B cell (primary cell): ENCODE data around the gene ACTR2. TPM values are rescaled to one million over a fixed set of nuclear protein-coding genes. Genes with fewer than 3 reads are reported as not detected.

Experiments
- ATAC-seq: fragments of 200-7000 bp; cut with Tn5 transposase; one replicate; pipeline ENCODE4 v1.10.0; 2021; ENCODE audit warnings: low read depth, mild to moderate bottlenecking, moderate number of reproducible peaks, moderate library complexity
- CTCF ChIA-PET: fragments of 350-600 bp; sonication (Branson Sonifier 250); formaldehyde crosslinking; loops from one replicate; lab custom pipeline; 2021; ENCODE audit warnings: antibody characterized with exemption, inconsistent platforms; lab: Charles Lee
- POLR2A ChIA-PET: fragments of 350-600 bp; sonication (Branson Sonifier 250); formaldehyde crosslinking; loops from one replicate; lab custom pipeline; 2021; ENCODE audit warnings: antibody characterized with exemption; lab: Charles Lee
- DNase-seq: peaks from one replicate; pipeline ENCODE4 v3.0.0; 2013
- H2AFZ ChIP-seq: 2 replicates; pipeline ENCODE4 v1.6.1; 2012; ENCODE audit warnings: mild to moderate bottlenecking, low read depth, low read length; ENCODE audit not compliant: insufficient read depth, poor library complexity, severe bottlenecking
- H3K27ac ChIP-seq, 2 donors: 1 replicate in 1 of 2; 2 replicates in 1 of 2; pipeline ENCODE4 v1.5.1; 2012 to 2013; ENCODE audit warnings: low read length in 2 of 2, mild to moderate bottlenecking in 2 of 2, moderate library complexity in 1 of 2
- H3K27me3 ChIP-seq, 4 experiments: fragments of 200-600 bp in 1 of 4; sonication (generic) in 1 of 4; replicated peaks in 1 of 4; 1 replicate in 2 of 4; 2 replicates in 2 of 4; pipeline versions ENCODE4 v1.6.1 to v1.7.0; 2013 to 2016; ENCODE audit warnings: low read length in 3 of 4, mild to moderate bottlenecking in 2 of 4, mixed read lengths in 1 of 4, moderate library complexity in 1 of 4; ENCODE audit not compliant: insufficient read depth in 4 of 4, control insufficient read depth in 3 of 4; ENCODE audit errors: control extremely low read depth in 1 of 4
- H3K36me3 ChIP-seq, 2 experiments: replicated peaks in 1 of 2; 1 replicate in 1 of 2; 2 replicates in 1 of 2; pipeline versions ENCODE4 v1.6.1 to v1.7.1; 2013; ENCODE audit warnings: low read length in 1 of 2; ENCODE audit not compliant: insufficient read depth in 2 of 2, control insufficient read depth in 1 of 2; ENCODE audit errors: control extremely low read depth in 1 of 2, extremely low read depth in 1 of 2
- H3K4me1 ChIP-seq, 2 donors: fragments of 200-600 bp in 1 of 2; sonication (generic) in 1 of 2; 1 replicate in 1 of 2; 2 replicates in 1 of 2; pipeline versions ENCODE4 v1.5.1 to v1.6.1; 2013 to 2017; ENCODE audit warnings: low read length in 2 of 2; ENCODE audit not compliant: control insufficient read depth in 2 of 2, insufficient read depth in 2 of 2
- H3K4me2 ChIP-seq: replicated peaks from 2 replicates; pipeline ENCODE3; 2012; ENCODE audit warnings: mild to moderate bottlenecking, low read depth, low read length; ENCODE audit not compliant: poor library complexity, severe bottlenecking
- H3K4me3 ChIP-seq, 5 experiments: fragments of 200-600 bp in 1 of 5; sonication (generic) in 1 of 5; 1 replicate in 3 of 5; 2 replicates in 2 of 5; pipeline versions ENCODE4 v1.5.1 to v1.7.0; 2011 to 2016; ENCODE audit warnings: low read length in 4 of 5, mild to moderate bottlenecking in 4 of 5, low read depth in 2 of 5, control low read depth in 1 of 5, moderate library complexity in 1 of 5; ENCODE audit not compliant: insufficient read depth in 1 of 5; ENCODE audit errors: control extremely low read depth in 1 of 5, extremely low read depth in 1 of 5
- H3K79me2 ChIP-seq: fragments of 200-600 bp; sonication (generic); one replicate; pipeline ENCODE4 v1.6.0; 2016; ENCODE audit warnings: low read length; ENCODE audit not compliant: control insufficient read depth, insufficient read depth
- H3K9ac ChIP-seq: fragments of 200-600 bp; sonication (generic); 2 replicates; pipeline ENCODE4 v1.6.1; 2017; ENCODE audit warnings: mild to moderate bottlenecking, low read length, moderate library complexity
- H3K9me3 ChIP-seq, 3 donors: one replicate each; pipeline versions ENCODE4 v1.6.1 to v1.7.1; 2013; ENCODE audit warnings: low read length in 2 of 3; ENCODE audit not compliant: control insufficient read depth in 2 of 3, insufficient read depth in 1 of 3; ENCODE audit errors: control extremely low read depth in 1 of 3
- H4K20me1 ChIP-seq: 2 replicates; pipeline ENCODE4 v1.6.0; 2012; ENCODE audit warnings: mild to moderate bottlenecking, low read length; ENCODE audit not compliant: insufficient read depth, control insufficient read depth, poor library complexity, severe bottlenecking
- H3K27ac Mint-ChIP-seq: one replicate; pipeline ENCODE4 v1.8.0; 2021; ENCODE audit warnings: mixed read lengths
- H3K27me3 Mint-ChIP-seq: one replicate; pipeline ENCODE4 v1.8.0; 2021; ENCODE audit warnings: mixed read lengths
- H3K4me1 Mint-ChIP-seq: one replicate; pipeline ENCODE4 v1.8.0; 2021; ENCODE audit warnings: mixed read lengths
- H3K4me3 Mint-ChIP-seq: one replicate; pipeline ENCODE4 v1.8.0; 2021; ENCODE audit warnings: mixed read lengths
- H3K9me3 Mint-ChIP-seq: one replicate; pipeline ENCODE4 v1.8.0; 2022; ENCODE audit warnings: mixed read lengths; ENCODE audit not compliant: insufficient read depth
- CTCF ChIP-seq: fragments of 200-600 bp; IDR thresholded peaks from one replicate; pipeline ENCODE4 v1.8.0; 2022; ENCODE audit warnings: antibody characterized with exemption, mild to moderate bottlenecking
- EZH2 ChIP-seq: IDR thresholded peaks from 2 replicates; pipeline ENCODE4 v1.6.1; 2012; ENCODE audit warnings: borderline replicate concordance, low read depth, mild to moderate bottlenecking, moderate library complexity, low read length; ENCODE audit not compliant: insufficient read depth, poor library complexity, severe bottlenecking
- WGBS: methylation state at CpG from one replicate; pipeline ENCODE4 v1.1.5; 2013; ENCODE audit warnings: missing lambda C conversion rate; ENCODE audit not compliant: insufficient coverage; 5-methylcytosine and 5-hydroxymethylcytosine counted together
- intact Hi-C: fragments of 100-400 bp; cut with micrococcal nuclease; formaldehyde crosslinking; loops from one replicate; pipeline ENCODE4 v1.10.0; 2022
- polyA plus RNA-seq: library from polyadenylated mRNA; depleted of rRNA; stranded (reverse); fragments of >200 nt; gene quantifications from 2 replicates; pipeline ENCODE4 v1.2.3, GENCODE V29; 2012
- total RNA-seq, 2 donors: library from RNA; stranded (reverse); fragments of 120-200 nt in 1 of 2; gene quantifications; 1 replicate in 1 of 2; 2 replicates in 1 of 2; pipeline versions ENCODE4 v1.2.3 to v1.2.4, GENCODE V29; 2013 to 2022

The ACTR2 gene
- total and polyA plus RNA-seq, 2 donors (not counting 1 experiment from before 2014, with no cell fraction given): 41.8 to 284 TPM

- H3K4me1 ChIP-seq: peaks cover 24 to 27% of the 10 kb centered on the region in 2 donors
- peaks cover 0 to 2% (median 0%) of the 10 kb centered on the region in 3 donors for H3K9me3 ChIP-seq
- intact Hi-C loops: no loop called here
- ChIA-PET CTCF (interaction anchor here (0.6 to 0.7 kb wide), 3 partner anchors 35 to 1213 kb away, joined by 3 to 4 read pairs (median 3); no protein-coding TSS in a partner anchor), POLR2A (interaction anchor here (0.6 to 0.7 kb wide), 2 partner anchors 9 to 313 kb away, joined by 3 read pairs; no protein-coding TSS in a partner anchor)
- no peak overlapping the region for H3K27ac ChIP-seq
- no peaks in the 10 kb centered on the region for H3K36me3 ChIP-seq
- peak; percentile 79 for ATAC-seq
- peak overlapping the region; percentile 56 for H3K27ac Mint-ChIP-seq
- peak overlapping the region in 3 of 5 experiments; percentile 33 to 45 (median 38) for H3K4me3 ChIP-seq
- peaks cover 12% of the 10 kb centered on the region for H3K27me3 Mint-ChIP-seq
- H3K9ac ChIP-seq: peak overlapping the region; percentile 38
- TF ChIP-seq CTCF (no peak), EZH2 (no peak)
- no peaks in the 10 kb centered on the region for H3K79me2 ChIP-seq
- H3K4me1 Mint-ChIP-seq: peaks cover 23% of the 10 kb centered on the region
- peak overlapping the region; percentile 56 for H3K4me2 ChIP-seq
- H3K27me3 ChIP-seq: peaks cover 0 to 8% (median 0%) of the 10 kb centered on the region in 4 experiments
- WGBS: 4% methylated on average over 15 of the region's 20 CpGs
- H3K4me3 Mint-ChIP-seq: peak overlapping the region; percentile 78
- H2AFZ ChIP-seq: peak overlapping the region; percentile 31
- H4K20me1 ChIP-seq: no peaks in the 10 kb centered on the region
- DNase-seq: peak; percentile 54
- no peaks in the 10 kb centered on the region for H3K9me3 Mint-ChIP-seq
These were observed 73.4 kb downstream of the ACTR2 start for GRCh38 chr2:65300761-65301711.

GRCh38 chr2:65305934-65306333, 78.3 kb downstream of the ACTR2 start:
- H3K4me3 ChIP-seq: no peak overlapping the region
- DNase-seq (no peak), ATAC-seq (no peak)
- H3K4me1 Mint-ChIP-seq: peaks cover 17% of the 10 kb centered on the region
- intact Hi-C loops: no loop called here
- peaks cover 9% of the 10 kb centered on the region for H3K27me3 Mint-ChIP-seq
- no CpG with 5 or more reads among the region's 2 CpGs for WGBS
- H3K79me2 ChIP-seq: no peaks in the 10 kb centered on the region
- no peak for TF ChIP-seq EZH2
- no peak for TF ChIP-seq CTCF
- POLR2A ChIA-PET: no interaction called here
- CTCF ChIA-PET: no interaction called here
- no peak overlapping the region for H3K4me3 Mint-ChIP-seq
- no peak overlapping the region for H3K27ac Mint-ChIP-seq
- peaks cover 16% of the 10 kb centered on the region in 2 donors for H3K4me1 ChIP-seq
- H3K4me2 ChIP-seq: no peak overlapping the region
- no peak overlapping the region for H3K27ac ChIP-seq
- H3K36me3 ChIP-seq: no peaks in the 10 kb centered on the region
- no peak overlapping the region for H3K9ac ChIP-seq
- H3K27me3 ChIP-seq: peaks cover 0 to 6% (median 0%) of the 10 kb centered on the region in 4 experiments
- no peaks in the 10 kb centered on the region for H3K9me3 Mint-ChIP-seq
- H3K9me3 ChIP-seq: no peaks in the 10 kb centered on the region
- no peaks in the 10 kb centered on the region for H4K20me1 ChIP-seq
- no peak overlapping the region for H2AFZ ChIP-seq
